Thoracic aorta (tissue), 2 donors: Measurements from ENCODE around the gene PDIK1L. TPM values are rescaled to one million over a fixed set of nuclear protein-coding genes. Genes with fewer than 3 reads are reported as not detected.
A peak's percentile ranks its signal among the peaks of the same experiment; 100 is the strongest.

ENCODE experiments used
- ATAC-seq: fragments of 150-250 bp; one replicate; pipeline ENCODE4 v1.8.0; 2017; ENCODE audit warnings: low read depth; ENCODE audit not compliant: insufficient number of reproducible peaks, low FRiP score
- DNase-seq: peaks from one replicate; pipeline ENCODE4 v3.0.0-alpha.2; 2020; ENCODE audit warnings: low spot score
- H3K27ac ChIP-seq, 2 donors: fragments of 200-600 bp; sonication (generic); 1 replicate in 1 of 2; 2 replicates in 1 of 2; pipeline ENCODE4 v1.5.1; 2016; ENCODE audit warnings: mild to moderate bottlenecking in 2 of 2, moderate library complexity in 2 of 2
- H3K27me3 ChIP-seq: fragments of 200-600 bp; sonication (generic); replicated peaks from 2 replicates; pipeline ENCODE4 v1.6.0; 2016; ENCODE audit warnings: mild to moderate bottlenecking; ENCODE audit not compliant: insufficient read depth
- H3K36me3 ChIP-seq: fragments of 200-600 bp; sonication (generic); one replicate; pipeline ENCODE4 v1.5.1; 2016
- H3K4me1 ChIP-seq, 2 donors: fragments of 200-600 bp; sonication (generic); 1 replicate in 1 of 2; 2 replicates in 1 of 2; pipeline versions ENCODE4 v1.5.1 to v1.6.0; 2016; ENCODE audit warnings: low read depth in 2 of 2, mild to moderate bottlenecking in 1 of 2; ENCODE audit not compliant: control insufficient read depth in 1 of 2
- H3K4me3 ChIP-seq: fragments of 200-600 bp; sonication (generic); 2 replicates; pipeline ENCODE4 v1.5.1; 2016; ENCODE audit warnings: mild to moderate bottlenecking
- H3K9me3 ChIP-seq: fragments of 200-600 bp; sonication (generic); 2 replicates; pipeline ENCODE4 v1.5.1; 2016
- total RNA-seq, 2 donors: library from RNA; depleted of rRNA; stranded (reverse); fragments of >200 nt; gene quantifications; one replicate each; pipeline versions ENCODE4 v1.1.0 to v1.2.3, GENCODE V29; 2016
- TF ChIP-seq, protein P1 (sequence below): fragments of 200-600 bp; sonication (generic); IDR thresholded peaks from one replicate; pipeline ENCODE4 v1.5.1; 2019; ENCODE audit warnings: antibody characterized with exemption

Gene PDIK1L
- total RNA-seq, 2 donors from 2014 or later = 9.6 to 10.4 TPM

DNA sequence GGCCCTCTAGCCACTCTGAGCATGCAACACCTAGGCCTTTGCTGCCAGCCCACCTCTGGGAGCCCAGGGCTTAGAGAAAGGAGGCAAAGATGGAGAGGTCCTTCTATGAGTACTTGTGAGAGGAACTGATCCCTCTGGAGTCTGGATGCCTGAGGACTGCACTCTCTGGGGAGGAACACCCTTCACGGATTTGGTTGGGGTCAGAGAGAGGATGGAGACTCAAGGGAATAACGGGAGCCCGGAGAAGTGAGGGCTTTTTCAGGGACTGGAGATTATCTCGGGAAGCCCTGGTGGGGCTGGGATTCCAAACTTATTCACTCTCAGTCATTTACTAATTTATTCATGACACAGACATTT is 57.6 kb downstream of the PDIK1L start:
- no peaks in the 10 kb centered on the region for H3K9me3 ChIP-seq
- DNase-seq (no peak), ATAC-seq (no peak)
- peak overlapping the region; percentile 24 to 37 for H3K27ac ChIP-seq
- H3K4me1 ChIP-seq = peaks cover 5 to 13% of the 10 kb centered on the region in 2 donors
- no peaks in the 10 kb centered on the region for H3K36me3 ChIP-seq
- peak overlapping the region; percentile 86 for H3K4me3 ChIP-seq
- TF ChIP-seq, protein P1, sequence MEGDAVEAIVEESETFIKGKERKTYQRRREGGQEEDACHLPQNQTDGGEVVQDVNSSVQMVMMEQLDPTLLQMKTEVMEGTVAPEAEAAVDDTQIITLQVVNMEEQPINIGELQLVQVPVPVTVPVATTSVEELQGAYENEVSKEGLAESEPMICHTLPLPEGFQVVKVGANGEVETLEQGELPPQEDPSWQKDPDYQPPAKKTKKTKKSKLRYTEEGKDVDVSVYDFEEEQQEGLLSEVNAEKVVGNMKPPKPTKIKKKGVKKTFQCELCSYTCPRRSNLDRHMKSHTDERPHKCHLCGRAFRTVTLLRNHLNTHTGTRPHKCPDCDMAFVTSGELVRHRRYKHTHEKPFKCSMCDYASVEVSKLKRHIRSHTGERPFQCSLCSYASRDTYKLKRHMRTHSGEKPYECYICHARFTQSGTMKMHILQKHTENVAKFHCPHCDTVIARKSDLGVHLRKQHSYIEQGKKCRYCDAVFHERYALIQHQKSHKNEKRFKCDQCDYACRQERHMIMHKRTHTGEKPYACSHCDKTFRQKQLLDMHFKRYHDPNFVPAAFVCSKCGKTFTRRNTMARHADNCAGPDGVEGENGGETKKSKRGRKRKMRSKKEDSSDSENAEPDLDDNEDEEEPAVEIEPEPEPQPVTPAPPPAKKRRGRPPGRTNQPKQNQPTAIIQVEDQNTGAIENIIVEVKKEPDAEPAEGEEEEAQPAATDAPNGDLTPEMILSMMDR = no peak
- no peaks in the 10 kb centered on the region for H3K27me3 ChIP-seq

DNA sequence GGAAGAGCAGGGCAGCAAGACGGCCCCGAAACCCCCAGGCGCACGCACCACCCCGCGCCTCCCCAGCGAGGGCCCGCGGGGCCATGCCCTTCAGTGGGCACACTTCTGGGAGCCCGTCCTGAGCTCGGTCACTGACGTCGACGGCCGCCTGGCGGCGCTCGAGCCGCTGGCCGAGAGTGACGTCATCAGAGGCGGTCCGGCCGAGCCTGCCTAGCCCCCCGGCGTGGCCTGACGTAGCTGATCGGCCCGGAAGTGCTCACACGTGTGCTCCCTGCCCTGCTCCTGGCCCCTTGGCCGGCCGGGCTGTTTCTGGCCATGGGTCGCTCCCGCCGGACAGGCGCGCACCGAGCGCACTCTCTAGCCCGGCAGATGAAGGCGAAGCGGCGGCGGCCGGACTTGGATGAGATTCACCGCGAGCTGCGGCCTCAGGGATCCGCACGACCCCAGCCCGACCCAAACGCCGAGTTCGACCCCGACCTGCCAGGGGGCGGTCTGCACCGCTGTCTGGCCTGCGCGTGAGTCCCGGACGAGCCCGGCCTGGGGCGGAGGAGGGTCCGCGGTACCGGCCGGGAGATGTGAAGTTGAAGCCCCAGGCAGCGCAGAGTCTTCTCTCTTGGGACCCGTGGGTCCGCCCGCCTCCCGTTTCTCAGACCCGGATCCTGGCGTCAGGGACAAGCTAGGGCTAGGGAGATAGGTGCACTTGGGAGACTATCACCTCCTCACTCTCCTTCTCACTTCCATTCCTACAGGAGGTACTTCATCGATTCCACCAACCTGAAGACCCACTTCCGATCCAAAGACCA is 58.2 kb downstream of the PDIK1L start, which contains the start of gene ZNF593:
Gene ZNF593, plus strand, starts transcription at position 240 of the 803 bp plus-strand sequence. Its CDS starts 76 bp downstream, at position 316.
- TF ChIP-seq, protein P1 = peak; percentile 94
- H3K27me3 ChIP-seq = no peaks in the 10 kb centered on the region
- peak within 1 kb of the TSS; percentile 86 for H3K4me3 ChIP-seq
- H3K9me3 ChIP-seq = no peaks in the 10 kb centered on the region
- ATAC-seq (peak; percentile 91), DNase-seq (peak; percentile 65)
- peaks cover 5 to 13% of the 10 kb centered on the region in 2 donors for H3K4me1 ChIP-seq
- peak within 1 kb of the TSS; percentile 37 to 56 for H3K27ac ChIP-seq
- H3K36me3 ChIP-seq = no peaks in the 10 kb centered on the region

DNA sequence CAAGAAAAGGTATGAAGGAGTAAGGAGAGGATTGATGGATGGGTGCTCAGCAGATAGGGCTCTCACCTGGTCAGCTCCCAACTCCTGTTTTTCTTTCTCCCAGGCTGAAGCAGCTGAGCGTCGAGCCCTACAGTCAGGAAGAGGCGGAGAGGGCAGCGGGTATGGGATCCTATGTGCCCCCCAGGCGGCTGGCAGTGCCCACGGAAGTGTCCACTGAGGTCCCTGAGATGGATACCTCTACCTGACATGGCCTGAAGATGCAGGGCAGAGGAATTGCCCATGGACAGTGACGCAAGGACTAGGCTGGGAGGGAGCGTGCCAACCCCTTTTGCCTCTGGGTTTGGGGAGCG is 58.8 kb downstream of the PDIK1L start:
- no peak overlapping the region for H3K27ac ChIP-seq
- no peak for ATAC-seq

DNA sequence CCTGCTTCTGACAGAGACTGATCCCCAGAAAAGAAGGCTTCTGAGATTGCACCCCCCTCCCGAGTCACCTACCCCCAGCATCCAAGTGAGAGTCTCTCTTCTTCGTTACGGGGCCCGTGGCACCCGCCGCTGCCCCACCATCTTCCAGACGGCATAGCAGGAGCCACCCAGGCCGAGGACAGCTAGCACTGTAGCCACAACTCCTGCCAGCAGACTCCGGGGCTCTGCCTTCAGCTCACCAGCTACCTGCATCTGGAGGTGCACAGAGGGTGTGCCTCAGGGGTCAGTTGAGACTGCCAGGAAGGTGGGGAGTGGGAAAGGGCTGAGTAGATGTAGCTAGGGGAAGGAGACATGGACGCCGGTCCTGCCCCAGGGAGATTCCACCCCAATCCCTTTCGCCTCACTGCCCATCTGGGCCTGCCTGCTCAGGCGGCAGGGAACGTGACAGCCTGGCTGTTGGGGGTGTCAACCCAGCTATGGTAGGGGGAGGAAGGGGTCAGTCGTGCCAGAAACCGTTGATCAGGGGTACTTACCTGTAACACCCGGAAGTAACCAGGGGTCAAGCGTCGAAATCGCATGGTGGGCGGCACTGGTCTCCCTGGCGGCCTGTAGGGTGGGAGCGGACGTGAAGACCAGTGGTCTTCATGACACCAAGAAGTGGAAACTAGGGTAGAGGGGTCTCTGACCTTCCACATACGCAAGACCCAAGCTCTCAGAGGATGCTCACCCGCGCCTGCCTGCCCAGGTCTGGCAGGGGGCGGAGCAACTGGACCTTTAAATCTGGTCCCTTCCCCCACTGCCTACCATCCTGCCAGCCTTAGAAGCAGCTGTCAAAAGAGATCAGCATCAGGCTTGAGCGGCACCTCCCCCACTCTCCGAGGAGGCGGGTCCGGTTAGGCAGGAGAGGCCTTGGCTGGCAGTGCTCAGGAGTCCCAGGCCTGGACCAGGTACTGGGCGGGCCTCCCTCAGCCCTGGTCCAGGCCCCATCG is 59.8 kb downstream of the PDIK1L start, which contains the start of gene ZNF593OS:
Gene ZNF593OS, minus strand, starts transcription at position 749 of the 989 bp plus-strand sequence. Its CDS starts 171 bp downstream, at position 578.
- Histone ChIP-seq H3K4me1 (peaks cover 5 to 13% of the 10 kb centered on the region in 2 donors), H3K27me3 (no peaks in the 10 kb centered on the region), H3K9me3 (no peaks in the 10 kb centered on the region), H3K36me3 (no peaks in the 10 kb centered on the region), H3K27ac (no peak within 1 kb of the TSS), H3K4me3 (peak within 1 kb of the TSS; percentile 86)
- TF ChIP-seq, protein P1 = no peak
- DNase-seq (no peak), ATAC-seq (no peak)

More for the DNA sequence above, 58.8 kb downstream of the PDIK1L start:
- TF ChIP-seq, protein P1 = no peak
- H3K9me3 ChIP-seq = no peaks in the 10 kb centered on the region
- H3K4me1 ChIP-seq = peaks cover 5 to 13% of the 10 kb centered on the region in 2 donors
- no peaks in the 10 kb centered on the region for H3K36me3 ChIP-seq
- no peak for DNase-seq
- no peaks in the 10 kb centered on the region for H3K27me3 ChIP-seq
- H3K4me3 ChIP-seq = peak overlapping the region; percentile 86

Other genes starting within 250 kb of the PDIK1L start
- gene PAQR7, start 236.1 kb upstream of the PDIK1L start, total RNA-seq = 1 to 10 TPM; 7.0 to 7.1 TPM
- gene STMN1, start 205.4 kb upstream of the PDIK1L start, total RNA-seq = 10 to 100 TPM; 10.9 to 14.4 TPM
- 1 to 10 TPM; 3.6 to 6.9 TPM for gene PAFAH2, start 113.8 kb upstream of the PDIK1L start, total RNA-seq
- gene EXTL1, start 90.0 kb upstream of the PDIK1L start, total RNA-seq = 1 to 10 TPM in 1 of 2 donors, not detected in 1; 1.6 TPM
- gene SLC30A2, start 65.7 kb upstream of the PDIK1L start, total RNA-seq = not detected
- gene TRIM63, start 44.2 kb upstream of the PDIK1L start, total RNA-seq = not detected
- 10 to 100 TPM in 1 of 2 donors, 1 to 10 TPM in 1; 9.9 to 10.6 TPM for gene FAM110D, start 47.3 kb downstream of the PDIK1L start, total RNA-seq
- gene C1orf232, start 57.1 kb downstream of the PDIK1L start, total RNA-seq = not detected
- 10 to 100 TPM; 14.4 to 20.5 TPM for gene ZNF593, start 58.1 kb downstream of the PDIK1L start, total RNA-seq
- not detected for gene ZNF593OS, start 60.0 kb downstream of the PDIK1L start, total RNA-seq
- 10 to 100 TPM in 1 of 2 donors, 1 to 10 TPM in 1; 5.8 to 17.5 TPM for gene CNKSR1, start 65.7 kb downstream of the PDIK1L start, total RNA-seq
- gene CATSPER4, start 78.8 kb downstream of the PDIK1L start, total RNA-seq = not detected
- 1 to 10 TPM; 2.8 to 4.0 TPM for gene CEP85, start 122.4 kb downstream of the PDIK1L start, total RNA-seq
- gene SH3BGRL3, start 168.3 kb downstream of the PDIK1L start, total RNA-seq = 100 to 1,000 TPM in 1 of 2 donors, 10 to 100 TPM in 1; 79.2 to 137 TPM
- gene UBXN11, start 194.8 kb downstream of the PDIK1L start, total RNA-seq = 10 to 100 TPM in 1 of 2 donors, 1 to 10 TPM in 1; 9.6 to 23.2 TPM
- 1 to 10 TPM in 1 of 2 donors, not detected in 1; 2.7 TPM for gene CD52, start 206.1 kb downstream of the PDIK1L start, total RNA-seq
- gene CRYBG2, start 242.3 kb downstream of the PDIK1L start, total RNA-seq = not detected